HG02798 (cell line): ENCODE measurements around the gene SLC39A8.

ENCODE experiments used
- ATAC-seq: cut with Tn5 transposase; IDR thresholded peaks from one replicate; pipeline ENCODE4 v1.9.1; 2021; ENCODE audit warnings: mild to moderate bottlenecking; ENCODE audit not compliant: unreplicated experiment, poor library complexity

SLC39A8 gene

DNA sequence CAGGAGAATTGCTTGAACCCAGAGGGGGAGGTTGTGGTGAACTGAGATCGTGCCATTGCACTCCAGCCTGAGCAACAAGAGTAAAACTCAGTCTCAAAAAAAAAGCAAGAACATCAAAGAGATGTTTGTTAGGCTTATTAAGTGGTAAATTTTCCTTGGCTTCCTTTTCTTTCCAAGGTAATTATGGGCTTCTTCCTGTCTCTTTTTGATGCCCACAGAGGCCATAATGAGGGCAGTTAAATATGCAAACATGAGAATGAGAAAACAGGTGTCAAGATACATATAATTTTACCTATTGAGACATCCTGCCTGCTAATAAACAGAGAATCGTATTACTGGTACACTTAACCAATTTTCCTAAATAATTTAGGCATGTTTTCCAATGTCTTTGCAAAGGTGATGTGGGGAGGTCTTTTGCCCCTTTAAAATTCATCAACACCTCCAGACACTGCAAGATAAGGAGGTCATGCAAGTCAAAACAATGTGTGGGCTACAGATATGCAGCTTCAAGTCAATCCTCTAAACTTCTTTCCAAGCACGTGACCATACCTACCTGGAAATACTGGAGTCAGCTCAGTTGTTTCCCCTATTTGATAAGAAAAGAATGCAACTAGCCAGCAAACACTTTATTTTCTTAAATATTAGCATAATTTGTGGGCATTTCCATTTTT, 2.7 kb downstream of the SLC39A8 start:
- no peak for ATAC-seq

DNA sequence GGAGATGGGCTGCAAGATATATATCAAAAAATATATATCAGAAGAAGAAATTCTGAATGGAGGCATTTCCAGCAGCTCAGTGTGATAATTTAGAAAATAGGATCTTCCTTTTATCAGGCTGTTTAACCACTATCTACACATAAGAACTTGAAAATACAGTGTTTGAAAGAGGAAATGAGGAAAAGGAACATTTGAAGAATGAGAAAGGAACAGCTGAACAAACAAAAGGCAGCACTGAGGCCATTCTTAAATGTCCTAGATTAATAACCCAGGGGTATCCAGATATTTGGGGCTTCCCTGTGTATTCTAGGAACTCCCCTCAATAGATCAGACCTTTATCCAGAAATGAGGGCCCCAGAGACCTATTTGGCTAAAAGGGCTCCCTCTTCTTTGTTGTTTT, 4.1 kb downstream of the SLC39A8 start:
- no peak for ATAC-seq

GRCh38 chr4:102339018-102339417, 6.3 kb downstream of the SLC39A8 start:
- ATAC-seq = no peak

- ATAC-seq = no peak
Observed at GRCh38 chr4:102338405-102338804, 6.9 kb downstream of the SLC39A8 start.

GRCh38 chr4:102335616-102336015, 9.7 kb downstream of the SLC39A8 start:
- no peak for ATAC-seq

- no peak for ATAC-seq
Observed at GRCh38 chr4:102334624-102335023, 10.7 kb downstream of the SLC39A8 start.

DNA sequence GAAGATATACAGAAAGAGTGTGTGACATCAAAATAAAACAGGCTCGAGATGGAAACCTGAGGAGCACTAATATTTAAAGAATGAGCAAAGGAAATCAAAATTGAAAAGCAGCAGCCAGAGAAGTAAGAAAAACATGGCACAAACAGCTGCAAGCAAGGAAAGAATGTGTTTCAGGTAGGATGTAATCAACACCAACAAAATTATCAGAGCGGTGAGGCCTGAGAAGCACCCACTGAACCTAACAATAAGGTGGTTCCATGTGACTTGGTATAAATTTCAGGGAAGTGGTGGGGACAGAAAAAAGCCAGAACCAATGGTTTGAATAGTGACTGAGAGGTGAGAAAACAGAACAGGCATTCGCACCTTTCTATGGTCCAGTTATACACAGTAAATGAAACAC, 11.5 kb downstream of the SLC39A8 start:
- ATAC-seq = no peak

- ATAC-seq = no peak
Observed at GRCh38 chr4:102328045-102328444, 17.2 kb downstream of the SLC39A8 start.

DNA sequence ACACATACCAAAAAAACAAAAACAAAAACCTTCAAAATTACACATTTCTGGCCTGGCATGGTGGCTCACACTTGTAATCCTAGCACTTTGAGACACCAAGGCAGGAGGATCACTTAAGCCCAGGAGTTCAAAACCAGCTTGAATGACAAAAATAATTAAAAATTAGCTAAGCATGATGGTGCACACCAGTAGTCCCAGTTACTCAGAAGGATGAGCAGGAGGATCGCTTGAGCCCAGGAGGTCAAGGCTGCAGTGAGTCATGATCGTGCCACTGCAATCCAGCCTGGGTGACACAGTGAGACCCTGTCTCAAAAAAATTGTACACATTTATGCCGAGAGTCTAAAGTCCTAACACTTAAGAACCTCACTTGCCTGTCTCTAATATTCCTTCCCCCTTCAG, 18.3 kb downstream of the SLC39A8 start:
- no peak for ATAC-seq

DNA sequence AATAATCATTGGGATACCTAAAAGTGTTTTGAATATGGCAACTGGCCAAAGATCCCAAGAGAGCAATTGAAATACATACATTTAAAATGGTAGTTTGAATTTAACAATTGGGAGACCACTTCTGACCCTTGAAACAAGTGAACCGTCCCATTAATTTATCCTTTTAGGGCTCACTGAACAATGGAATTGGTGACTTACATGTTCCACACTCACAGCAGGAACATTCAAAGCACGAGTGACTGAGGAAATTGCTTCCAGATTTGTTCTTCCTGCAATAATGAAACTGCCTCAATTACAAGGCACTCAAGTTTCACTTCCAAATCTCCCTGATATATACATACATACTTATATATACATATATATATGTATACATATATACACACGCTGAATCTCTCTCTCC, 20.6 kb downstream of the SLC39A8 start:
- ATAC-seq = no peak

GRCh38 chr4:102322736-102323135, 22.5 kb downstream of the SLC39A8 start:
- no peak for ATAC-seq

GRCh38 chr4:102321260-102321995, 23.9 kb downstream of the SLC39A8 start:
- ATAC-seq = peak; percentile 85

DNA sequence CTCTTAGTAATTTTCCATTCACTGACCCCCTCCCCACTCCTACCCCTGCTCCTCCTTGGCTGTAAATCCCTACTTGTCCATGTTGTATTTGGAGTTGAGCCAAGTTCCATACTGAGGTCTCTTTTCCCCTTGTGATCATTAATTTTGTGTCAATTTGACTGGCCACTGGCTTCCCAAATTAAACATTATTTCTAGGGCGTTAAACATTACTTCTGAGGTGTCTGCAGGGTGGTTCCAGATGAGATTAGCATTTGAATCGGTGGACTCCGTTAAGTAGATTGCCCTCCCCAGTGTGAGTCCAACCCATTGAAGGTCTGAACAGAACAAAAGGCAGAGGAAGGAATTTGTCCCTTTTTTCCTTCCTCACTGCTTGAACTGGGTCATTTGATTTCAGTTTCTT, 25.7 kb downstream of the SLC39A8 start:
- no peak for ATAC-seq

DNA sequence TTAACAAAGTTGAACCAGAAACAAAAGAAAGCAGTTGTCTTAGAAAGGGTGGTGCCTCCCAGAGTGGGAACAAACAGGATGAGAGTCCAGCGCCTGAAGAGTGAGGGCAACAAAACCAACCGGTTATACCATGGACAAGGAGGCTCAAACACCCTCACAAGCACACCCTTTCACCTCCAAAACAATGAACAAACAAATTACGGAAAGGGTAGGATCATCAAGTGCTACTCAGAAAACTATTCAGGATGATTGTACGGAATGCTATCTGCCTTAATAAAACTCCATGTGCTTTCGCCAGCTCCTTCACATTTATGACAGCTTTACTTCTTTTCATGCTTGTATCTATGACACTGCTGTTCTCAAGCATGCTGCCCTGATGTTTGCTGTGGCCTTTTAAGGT, 26.8 kb downstream of the SLC39A8 start:
- no peak for ATAC-seq

DNA sequence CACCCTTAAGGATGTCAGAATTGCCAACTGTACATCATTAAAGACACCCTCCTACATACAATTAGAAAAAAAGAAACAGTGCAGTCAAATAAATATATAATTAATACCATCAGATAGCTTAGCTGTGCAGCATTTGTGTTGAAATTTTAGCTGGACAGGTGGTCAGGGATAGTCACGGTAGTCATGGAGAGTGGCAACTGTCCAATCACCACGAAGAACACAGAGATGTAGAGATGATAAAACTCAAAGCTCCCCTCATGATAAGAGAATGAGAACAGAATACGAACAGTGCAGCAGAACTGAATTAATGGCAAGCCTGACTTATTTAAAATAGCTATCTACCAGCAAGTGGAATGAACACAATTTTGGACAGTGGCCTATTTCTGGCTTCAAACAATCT, 27.2 kb downstream of the SLC39A8 start:
- no peak for ATAC-seq

DNA sequence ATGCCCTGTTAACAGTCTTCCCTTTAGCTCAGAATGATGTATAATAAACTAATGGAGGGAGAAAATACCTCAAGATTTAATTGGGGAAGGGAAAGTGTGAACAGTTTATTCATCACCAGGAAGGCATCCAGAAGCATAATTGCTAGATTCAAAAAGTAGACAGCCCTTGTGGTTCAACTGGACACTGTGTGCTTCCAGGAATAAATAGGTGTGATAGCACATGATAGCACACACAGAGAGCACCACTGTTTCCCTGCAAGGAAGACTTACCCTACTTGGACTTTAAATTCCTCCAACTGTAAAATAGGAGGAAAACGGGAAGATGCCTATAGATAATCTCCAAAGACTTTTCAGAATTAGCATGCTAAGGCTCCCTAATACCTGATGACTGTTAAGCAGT, 27.8 kb downstream of the SLC39A8 start:
- no peak for ATAC-seq

- no peak for ATAC-seq
Observed at GRCh38 chr4:102316585-102316984, 28.7 kb downstream of the SLC39A8 start.

GRCh38 chr4:102315532-102315931, 29.8 kb downstream of the SLC39A8 start:
- ATAC-seq = no peak

DNA sequence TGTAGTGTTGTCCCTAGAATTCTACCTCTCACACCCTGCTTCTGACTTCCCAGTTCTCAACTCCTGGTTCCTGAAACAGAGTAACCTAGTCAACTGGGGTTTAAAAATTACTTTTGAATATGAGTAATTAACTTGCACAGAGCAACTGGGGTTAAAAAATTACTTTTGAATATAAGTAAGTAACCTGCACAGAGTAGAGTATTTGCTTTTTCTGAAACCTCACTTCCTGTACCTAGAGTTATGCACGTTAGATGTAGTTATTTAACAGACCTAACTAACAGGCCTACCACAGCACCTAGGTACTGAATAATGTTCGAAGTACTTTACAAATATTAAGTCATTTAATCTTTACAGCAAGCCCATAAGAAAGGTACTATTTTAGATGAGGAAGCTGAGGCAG, 32.9 kb downstream of the SLC39A8 start:
- no peak for ATAC-seq

DNA sequence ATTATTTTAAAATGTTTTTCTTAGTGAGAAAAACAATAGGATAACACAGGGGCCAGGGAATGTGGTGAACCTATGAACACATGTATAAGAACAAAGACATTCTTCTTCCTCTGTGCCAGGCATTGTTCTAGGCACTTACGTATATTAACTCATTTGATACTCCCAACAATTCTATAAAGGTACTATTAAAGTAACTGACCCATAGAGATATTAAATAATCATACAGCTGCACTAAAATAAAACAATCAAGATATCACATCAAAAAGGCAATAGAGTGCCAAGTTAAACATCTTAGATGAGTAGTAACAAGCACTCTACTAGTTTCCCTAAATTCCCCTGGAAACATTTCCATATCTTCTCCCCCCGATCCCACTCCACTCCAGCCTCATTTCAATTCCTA, 33.4 kb downstream of the SLC39A8 start:
- ATAC-seq = no peak

GRCh38 chr4:102311407-102311806, 33.9 kb downstream of the SLC39A8 start:
- ATAC-seq = no peak
